K562 treated with DMSO at 1 percent for 24 hours (cell line): ENCODE data around the gene KIN. TPM values are rescaled to one million over a fixed set of nuclear protein-coding genes. Genes with fewer than 3 reads are reported as not detected.

Experiments
- total RNA-seq: library from RNA; unstranded; fragments of 300-600 nt; gene quantifications from 2 replicates; pipeline ENCODE4 v1.2.3, GENCODE V29; 2022; ENCODE audit warnings: low read depth; ENCODE audit not compliant: insufficient read depth

KIN gene
- total RNA-seq, result 1.9 and 5.3 TPM in 2 replicates

DNA sequence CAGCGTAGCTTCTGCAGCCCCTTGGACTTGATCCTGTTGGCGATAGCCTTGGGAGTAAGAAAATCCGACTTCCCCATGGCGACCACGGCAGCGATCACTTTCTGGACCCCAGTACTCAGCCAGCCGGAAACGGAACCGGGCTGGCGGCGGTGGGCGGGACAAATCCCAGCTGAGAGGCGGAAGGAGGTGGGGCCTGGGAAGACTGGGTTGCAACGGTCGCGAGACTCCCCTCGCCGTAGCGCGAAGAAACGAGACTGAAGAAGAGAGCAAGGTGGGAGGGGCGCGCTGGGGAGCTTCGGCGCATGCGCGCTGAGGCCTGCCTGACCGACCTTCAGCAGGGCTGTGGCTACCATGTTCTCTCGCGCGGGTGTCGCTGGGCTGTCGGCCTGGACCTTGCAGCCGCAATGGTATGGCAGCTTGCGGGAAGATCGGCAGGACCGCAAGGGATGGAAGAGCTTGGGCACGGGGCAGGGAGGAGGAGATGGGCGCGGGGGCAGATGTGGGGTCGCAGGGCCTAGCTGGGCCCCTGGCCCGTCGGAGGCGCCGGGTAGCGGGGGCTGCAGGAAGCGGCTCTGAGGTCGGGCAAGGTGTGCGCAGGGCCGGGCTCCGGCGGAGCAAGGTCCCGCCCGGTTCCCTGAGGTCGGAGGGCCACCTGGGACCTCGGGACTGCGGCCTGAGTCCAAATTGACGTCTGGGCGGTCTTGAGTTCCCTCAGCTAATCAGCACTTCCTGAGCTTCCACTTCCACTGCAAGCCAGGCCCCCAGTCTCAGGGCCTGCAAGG is at the start of gene KIN, which contains the start of gene ATP5F1C:
Gene KIN (minus strand): TSS at position 137 of the 782 bp plus-strand sequence. CDS start 60 bp downstream, at position 77.
Gene ATP5F1C (plus strand): TSS at position 321 of the 782 bp plus-strand sequence. CDS start 31 bp downstream, at position 352.

DNA sequence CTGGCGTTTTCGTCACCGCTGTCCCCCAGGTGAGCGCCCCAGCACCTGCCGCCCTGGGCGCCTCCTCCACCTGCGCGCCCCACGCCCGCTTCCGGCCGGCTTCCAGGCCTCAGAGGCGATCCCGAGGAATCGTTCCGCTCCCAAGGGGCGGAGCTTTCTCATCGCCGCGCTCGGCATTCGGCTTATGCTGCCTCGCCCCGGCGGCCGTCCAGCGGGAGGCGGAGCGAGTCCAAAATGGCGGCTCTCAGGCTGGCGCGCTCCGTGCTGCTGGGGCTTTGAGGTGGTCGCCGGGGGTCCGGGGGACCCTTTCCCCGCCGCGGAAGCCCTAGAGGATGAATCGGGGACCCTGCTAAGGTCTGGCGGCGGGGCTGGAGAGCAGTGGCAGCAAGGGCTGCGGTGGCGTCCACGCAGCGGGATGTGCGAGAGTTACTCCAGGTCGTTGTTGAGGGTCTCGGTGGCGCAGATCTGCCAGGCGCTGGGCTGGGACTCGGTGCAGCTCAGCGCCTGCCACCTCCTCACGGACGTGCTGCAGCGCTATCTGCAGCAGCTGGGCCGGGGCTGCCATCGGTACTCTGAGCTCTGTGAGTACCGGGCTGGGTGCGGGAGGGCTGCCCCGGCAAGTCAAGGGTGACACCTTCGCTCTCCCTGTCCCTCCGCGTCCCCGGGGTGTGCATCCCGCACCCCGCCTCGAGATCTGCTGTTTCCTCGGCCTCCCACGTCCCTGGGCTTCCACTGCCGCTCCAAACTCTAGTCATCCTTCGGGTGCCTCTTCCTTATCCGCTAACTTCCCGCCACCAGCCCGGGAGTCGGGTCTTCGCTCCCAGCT is 30.7 kb upstream of the KIN start, which contains the start of gene TAF3:
Gene TAF3 (plus strand): TSS at position 211 of the 826 bp plus-strand sequence. CDS start 205 bp downstream, at position 416.

DNA sequence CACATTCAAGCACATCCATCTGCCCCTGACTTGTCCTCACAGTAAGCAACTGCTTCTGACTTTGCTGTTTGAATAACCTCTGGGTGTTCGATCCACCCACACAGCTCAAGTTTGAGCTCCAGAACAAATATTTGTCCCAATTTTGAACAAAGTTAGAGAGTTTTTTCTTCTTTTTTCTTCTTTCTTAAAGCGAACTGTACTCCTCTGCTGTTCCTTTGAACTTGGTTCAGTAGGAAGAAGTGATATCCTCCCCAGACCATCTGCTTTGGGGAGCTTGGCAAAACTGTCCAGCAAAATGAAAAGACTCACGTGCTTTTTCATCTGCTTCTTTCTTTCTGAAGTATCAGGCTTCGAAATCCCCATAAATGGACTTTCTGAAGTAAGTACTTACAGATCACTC is 84.7 kb downstream of the KIN start, which contains the start of gene ITIH2:
Gene ITIH2 (plus strand): TSS at position 177 of the 400 bp plus-strand sequence. CDS start 119 bp downstream, at position 296.

Other genes starting within 250 kb of the KIN start
- 10.6 and 14.3 TPM in 2 replicates for gene ITIH5, start 121.0 kb downstream of the KIN start, total RNA-seq
- gene ITIH2, start 84.7 kb downstream of the KIN start, total RNA-seq, result not detected in 2 replicates
- gene ATP5F1C, start 184 bp upstream of the KIN start, total RNA-seq, result 284 and 327 TPM in 2 replicates
- gene TAF3, start 30.5 kb upstream of the KIN start, total RNA-seq, result 10.3 and 11.2 TPM in 2 replicates